HepG2 (cell line): ENCODE results near the gene INAFM1. TPM values are rescaled to one million over a fixed set of nuclear protein-coding genes. Genes with fewer than 3 reads are reported as not detected.

Experiments used
- ARHGAP35 ChIP-seq: sonication (generic); formaldehyde crosslinking; IDR thresholded peaks from 2 replicates; pipeline ENCODE4 v1.9.0; 2022; ENCODE audit warnings: mild to moderate bottlenecking, inconsistent platforms, moderate library complexity, missing genetic modification reagents, borderline replicate concordance
- ATF7 ChIP-seq, 2 experiments: fragments of 450-650 bp in 1 of 2; sonication (generic) in 1 of 2; formaldehyde crosslinking in 1 of 2; IDR thresholded peaks; 2 replicates each; pipeline versions ENCODE4 v1.4.0 to v1.6.1; 2016 to 2020; ENCODE audit warnings: antibody characterized with exemption in 1 of 2, mild to moderate bottlenecking in 1 of 2, missing genetic modification reagents in 1 of 2
- CCDC6 ChIP-seq: sonication (generic); formaldehyde crosslinking; IDR thresholded peaks from 2 replicates; pipeline ENCODE4 v1.8.1; 2022; ENCODE audit warnings: mild to moderate bottlenecking, missing genetic modification reagents, moderate library complexity
- CENPT ChIP-seq: sonication (generic); formaldehyde crosslinking; IDR thresholded peaks from 2 replicates; pipeline ENCODE4 v1.8.0; 2022; ENCODE audit warnings: low read depth, mild to moderate bottlenecking, moderate library complexity, missing genetic modification reagents
- CENPX ChIP-seq: sonication (generic); formaldehyde crosslinking; IDR thresholded peaks from 2 replicates; pipeline ENCODE4 v1.9.0; 2021; ENCODE audit warnings: mild to moderate bottlenecking, missing genetic modification reagents, moderate library complexity
- CTCF ChIP-seq: sonication (generic); formaldehyde crosslinking; IDR thresholded peaks from 2 replicates; pipeline ENCODE4 v1.5.0; 2020; ENCODE audit warnings: mild to moderate bottlenecking, missing genetic modification reagents, moderate library complexity
- ELF1 ChIP-seq: sonication (generic); formaldehyde crosslinking; IDR thresholded peaks from 2 replicates; pipeline ENCODE4 v1.4.0; 2020; ENCODE audit warnings: missing genetic modification reagents
- ELF3 ChIP-seq: IDR thresholded peaks from 2 replicates; pipeline ENCODE4 v1.6.1; 2016; ENCODE audit warnings: missing genetic modification reagents, missing compliant biosample characterization
- HNF4A ChIP-seq: sonication (generic); formaldehyde crosslinking; IDR thresholded peaks from 2 replicates; pipeline ENCODE4 v1.4.0; 2020; ENCODE audit warnings: missing genetic modification reagents
- MEIS1 ChIP-seq: sonication (generic); formaldehyde crosslinking; IDR thresholded peaks from 2 replicates; pipeline ENCODE4 v1.9.0; 2021; ENCODE audit warnings: mild to moderate bottlenecking, missing genetic modification reagents, moderate library complexity, borderline replicate concordance
- NFAT5 ChIP-seq: sonication (generic); formaldehyde crosslinking; IDR thresholded peaks from 2 replicates; pipeline ENCODE4 v1.4.0; 2020; ENCODE audit warnings: missing genetic modification reagents
- PHF20 ChIP-seq: sonication (generic); formaldehyde crosslinking; IDR thresholded peaks from 2 replicates; pipeline ENCODE4 v1.5.0; 2020; ENCODE audit warnings: mild to moderate bottlenecking, missing genetic modification reagents
- RNF219 ChIP-seq: sonication (generic); formaldehyde crosslinking; IDR thresholded peaks from 2 replicates; pipeline ENCODE4 v1.5.0; 2020; ENCODE audit warnings: mild to moderate bottlenecking, missing genetic modification reagents
- SP5 ChIP-seq: IDR thresholded peaks from 2 replicates; pipeline ENCODE4 v1.6.1; 2016; ENCODE audit warnings: low read depth, borderline replicate concordance
- TOPORS ChIP-seq: sonication (generic); formaldehyde crosslinking; IDR thresholded peaks from 2 replicates; pipeline ENCODE4 v1.8.0; 2023; ENCODE audit warnings: mild to moderate bottlenecking, missing genetic modification reagents
- ZFP37 ChIP-seq: sonication (generic); formaldehyde crosslinking; IDR thresholded peaks from 2 replicates; pipeline ENCODE4 v1.4.0; 2020; ENCODE audit warnings: missing genetic modification reagents, borderline replicate concordance
- ZNF3 ChIP-seq: IDR thresholded peaks from 2 replicates; pipeline ENCODE4 v1.7.0; 2017; ENCODE audit warnings: inconsistent platforms
- ZNF549 ChIP-seq: sonication (generic); formaldehyde crosslinking; IDR thresholded peaks from 2 replicates; pipeline ENCODE4 v1.5.0; 2020; ENCODE audit warnings: missing genetic modification reagents
- ZNF569 ChIP-seq: sonication (generic); formaldehyde crosslinking; IDR thresholded peaks from 2 replicates; pipeline ENCODE4 v1.5.0; 2020; ENCODE audit warnings: mild to moderate bottlenecking, missing genetic modification reagents, moderate library complexity, borderline replicate concordance
- polyA plus RNA-seq, 8 experiments: library from polyadenylated mRNA; depleted of rRNA in 3 of 8; stranded (reverse) in 7 of 8; unstranded in 1 of 8; fragments of >200 nt; fragmentation: Illumina TruSeq in 4 of 8; extraction: Trizol in 4 of 8; gene quantifications; 2 replicates each; pipeline versions ENCODE4 v1.2.1 to v1.2.3, GENCODE V29; 2011 to 2016; ENCODE audit warnings: low read depth in 4 of 8, missing spikeins in 1 of 8, mixed read lengths in 1 of 8; ENCODE audit not compliant: insufficient read depth in 1 of 8
- total RNA-seq, 5 experiments: library from RNA; depleted of rRNA; stranded (reverse); fragments of >200 nt; fragmentation: Illumina TruSeq; extraction: Trizol; gene quantifications; 2 replicates each; pipeline ENCODE4 v1.2.3, GENCODE V29; 2016; ENCODE audit warnings: low read depth in 1 of 5

The INAFM1 gene
- total and polyA plus RNA-seq, 2 of the 13 experiments (the other 11 are each of a cell fraction or from before 2014, with no cell fraction given), result 0.88 to 1.9 TPM

- TF ChIP-seq ARHGAP35 (CRISPR knock-in tag) (no peak), ZNF549 (CRISPR knock-in tag) (no peak), CENPT (CRISPR knock-in tag) (no peak), NFAT5 (CRISPR knock-in tag) (no peak), ZNF3 (CRISPR knock-in tag) (no peak), HNF4A (no peak), CENPX (no peak), RNF219 (CRISPR knock-in tag) (no peak), SP5 (peak; percentile 34; the same call in 1 of the 2 replicates), PHF20 (CRISPR knock-in tag) (0 out of 2 replicates have a peak, but pooled peaks have one; percentile 10), CCDC6 (no peak), ATF7 (IDR thresholded peaks at IDR 0.05) (0 out of 2 replicates have a peak, but pooled peaks have one; percentile 11), ATF7 (CRISPR knock-in tag; IDR thresholded peaks at IDR 0.05) (no peak), TOPORS (CRISPR knock-in tag) (no peak), MEIS1 (CRISPR knock-in tag) (no peak), CTCF (no peak), ELF1 (no peak), ZFP37 (CRISPR knock-in tag) (no peak), ZNF569 (CRISPR knock-in tag) (no peak), ELF3 (no peak)
These were observed 17.8 kb upstream of the INAFM1 start (continued) for GRCh38 chr19:47256693-47257410.
